Measurements from ENCODE around the gene GNPAT.

GNPAT gene

GRCh38 chr1:231322880-231323530 lies 82.0 kb downstream of the GNPAT start:
- DNase-seq = no peak

GRCh38 chr1:231324660-231325059 lies 83.6 kb downstream of the GNPAT start:
- DNase-seq = no peak

GRCh38 chr1:231326248-231326647 lies 85.2 kb downstream of the GNPAT start:
- DNase-seq = no peak
